ENCODE measurements around the gene UBE2J1.

Gene UBE2J1

DNA sequence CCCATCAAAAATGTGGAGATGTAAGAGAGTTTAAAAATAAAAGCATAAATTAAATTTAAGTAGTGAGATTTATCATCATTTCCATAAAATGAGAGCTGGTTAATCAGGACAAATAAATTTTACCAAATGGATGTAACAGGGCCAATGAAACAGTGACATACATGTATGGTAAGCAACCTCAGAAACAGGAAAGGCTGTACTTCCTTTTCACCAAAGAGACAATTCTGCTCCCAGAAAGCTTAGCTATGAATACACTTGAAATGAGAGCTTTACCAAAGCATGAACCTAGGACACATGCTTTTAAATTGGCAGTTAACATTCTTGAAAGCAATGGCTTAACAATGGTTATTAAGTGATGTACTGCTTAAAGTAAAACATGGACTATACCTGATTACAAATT lies 12.1 kb upstream of the UBE2J1 start:
- DNase-seq (ENCODE audit: low read depth): no peak

DNA sequence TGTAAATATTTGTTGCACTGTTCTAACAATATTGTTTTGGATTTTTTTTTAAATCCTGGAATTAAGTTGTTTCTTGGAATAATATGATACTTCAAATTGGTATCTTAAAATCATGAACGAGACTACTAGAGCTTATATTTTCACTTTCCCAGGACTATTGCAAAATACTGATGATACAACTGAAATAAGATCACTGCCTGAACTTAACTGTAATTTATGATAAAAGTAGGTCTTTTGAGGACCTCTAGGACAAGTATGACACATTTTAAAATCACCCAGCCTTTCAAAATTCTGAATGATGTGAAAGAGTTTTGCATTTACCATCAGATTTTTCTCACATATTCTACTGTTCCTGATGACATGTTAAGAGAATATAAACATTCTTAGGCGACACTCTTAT lies 8.6 kb upstream of the UBE2J1 start:
- DNase-seq (ENCODE audit: low read depth): no peak

DNA sequence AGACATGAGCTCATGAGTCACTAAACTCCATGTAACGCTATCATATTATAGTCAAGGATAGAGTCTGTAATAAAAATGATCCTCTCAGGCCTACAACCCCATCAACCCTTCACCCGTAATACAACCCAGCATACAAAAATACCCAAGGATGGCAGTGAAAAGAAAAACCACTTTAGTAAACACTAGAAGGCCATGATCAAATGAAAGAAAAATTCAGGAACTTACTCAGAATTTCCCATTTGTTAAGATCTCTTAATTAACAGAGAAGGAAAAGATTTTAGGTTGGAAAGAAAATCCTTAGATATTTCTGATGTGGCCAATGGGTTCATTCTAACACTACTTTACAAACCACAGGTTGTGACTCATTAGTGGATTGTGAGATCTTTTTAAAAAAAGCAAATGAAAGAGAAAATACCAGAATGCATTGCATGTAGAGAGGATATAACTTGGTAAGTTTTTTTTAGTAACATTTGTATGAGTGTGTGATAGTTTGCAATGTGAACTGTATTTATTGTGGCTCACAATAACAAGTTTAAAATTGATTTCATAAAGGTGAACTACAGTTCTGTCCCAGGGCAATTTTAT lies 8.0 kb upstream of the UBE2J1 start:
- DNase-seq (ENCODE audit: low read depth): no peak

DNA sequence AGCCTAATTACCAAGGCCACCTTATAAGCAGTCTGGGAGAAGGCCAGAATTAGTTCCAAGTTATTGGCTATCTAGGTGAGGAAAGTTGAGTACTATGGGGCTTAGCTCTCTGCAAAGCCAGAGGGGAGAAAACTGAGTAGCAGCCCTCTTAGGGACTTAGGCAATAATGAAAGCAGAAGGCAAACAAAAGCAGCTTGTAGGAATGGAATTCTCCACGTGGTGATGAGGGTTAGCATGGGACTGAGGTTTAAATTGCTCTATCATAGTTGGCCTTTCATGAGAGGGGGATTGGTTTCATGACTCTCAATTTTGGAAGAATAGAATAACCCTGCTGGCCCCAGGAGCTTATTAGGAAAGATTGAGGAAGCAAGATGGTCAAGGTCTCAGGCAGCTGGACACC lies 7.0 kb upstream of the UBE2J1 start:
- DNase-seq (ENCODE audit: low read depth): no peak

DNA sequence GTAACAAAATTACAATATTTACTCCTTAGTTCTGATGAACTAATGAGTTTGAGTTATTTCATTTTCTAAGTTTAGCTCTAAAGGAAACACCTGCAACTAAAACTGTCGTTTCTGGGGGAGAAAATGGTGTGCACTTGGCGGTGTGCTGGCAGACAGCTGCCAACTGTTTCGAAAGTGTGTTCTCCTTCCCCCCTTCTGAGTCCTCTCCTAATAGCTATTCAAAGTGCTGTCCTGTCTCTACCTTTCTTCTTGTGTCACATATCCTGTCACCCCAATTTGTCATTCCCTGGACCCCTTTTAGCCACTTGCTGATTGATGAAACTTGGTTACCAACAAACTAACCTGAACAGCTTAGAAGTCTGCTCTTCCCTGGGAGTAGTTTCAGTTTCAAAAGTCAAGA lies 4.9 kb upstream of the UBE2J1 start:
- DNase-seq (ENCODE audit: low read depth): no peak

DNA sequence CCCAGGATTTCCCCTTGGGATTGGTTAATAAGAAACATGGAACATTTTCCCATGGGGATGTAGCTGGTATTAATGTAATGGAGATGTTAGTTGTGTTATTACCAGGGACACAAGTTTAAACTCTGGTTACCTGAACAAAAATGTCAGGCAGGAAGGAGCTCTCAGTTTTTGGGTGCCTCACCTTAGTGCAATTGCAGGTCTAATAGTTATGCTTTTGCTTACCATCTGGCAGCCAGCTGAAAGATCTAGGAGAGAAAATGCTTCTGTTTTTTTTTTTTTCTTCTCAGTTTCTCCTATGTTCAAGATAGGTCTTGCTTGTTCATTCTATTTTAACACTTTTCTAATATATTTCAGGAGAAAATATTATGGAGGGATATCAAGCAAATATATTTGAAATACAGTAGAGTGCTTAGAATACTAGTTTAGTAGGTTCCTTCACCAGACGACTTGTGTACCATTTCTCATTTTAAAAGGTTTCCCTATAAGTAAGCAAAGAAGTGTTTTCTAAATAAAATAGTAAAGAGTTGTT lies 4.2 kb upstream of the UBE2J1 start:
- DNase-seq (ENCODE audit: low read depth): no peak

DNA sequence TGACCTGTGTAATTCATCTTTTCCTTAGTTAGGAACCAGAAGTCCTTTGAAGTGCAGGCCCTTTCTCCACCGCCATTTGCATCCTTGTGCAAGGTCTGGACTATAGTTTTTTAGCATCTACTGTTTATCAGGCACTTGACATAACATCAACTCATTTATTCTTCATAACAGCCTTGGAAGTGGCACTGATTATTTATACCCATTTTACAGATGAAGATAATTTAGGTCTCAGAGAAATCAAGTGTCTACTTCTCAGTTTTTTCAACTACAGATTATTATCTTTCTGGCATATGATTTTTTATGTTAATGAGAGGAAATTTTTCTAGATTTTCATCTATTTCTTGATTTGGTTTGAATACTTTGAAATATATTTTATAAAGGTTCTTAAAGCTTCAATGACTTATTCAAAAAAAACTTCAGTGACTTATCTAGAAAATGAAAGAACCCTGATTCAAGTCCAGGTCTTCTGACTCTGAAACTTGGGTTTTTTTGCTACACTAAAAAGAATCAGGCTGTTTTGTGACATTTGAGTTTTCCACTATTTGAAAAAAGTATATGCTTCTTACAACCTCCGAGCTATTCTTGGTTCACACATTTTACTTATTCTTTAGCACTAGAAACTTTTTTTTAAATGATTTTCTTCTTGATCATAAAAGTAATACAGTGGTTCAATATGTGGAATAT lies 3.1 kb upstream of the UBE2J1 start:
- DNase-seq (ENCODE audit: low read depth): no peak

DNA sequence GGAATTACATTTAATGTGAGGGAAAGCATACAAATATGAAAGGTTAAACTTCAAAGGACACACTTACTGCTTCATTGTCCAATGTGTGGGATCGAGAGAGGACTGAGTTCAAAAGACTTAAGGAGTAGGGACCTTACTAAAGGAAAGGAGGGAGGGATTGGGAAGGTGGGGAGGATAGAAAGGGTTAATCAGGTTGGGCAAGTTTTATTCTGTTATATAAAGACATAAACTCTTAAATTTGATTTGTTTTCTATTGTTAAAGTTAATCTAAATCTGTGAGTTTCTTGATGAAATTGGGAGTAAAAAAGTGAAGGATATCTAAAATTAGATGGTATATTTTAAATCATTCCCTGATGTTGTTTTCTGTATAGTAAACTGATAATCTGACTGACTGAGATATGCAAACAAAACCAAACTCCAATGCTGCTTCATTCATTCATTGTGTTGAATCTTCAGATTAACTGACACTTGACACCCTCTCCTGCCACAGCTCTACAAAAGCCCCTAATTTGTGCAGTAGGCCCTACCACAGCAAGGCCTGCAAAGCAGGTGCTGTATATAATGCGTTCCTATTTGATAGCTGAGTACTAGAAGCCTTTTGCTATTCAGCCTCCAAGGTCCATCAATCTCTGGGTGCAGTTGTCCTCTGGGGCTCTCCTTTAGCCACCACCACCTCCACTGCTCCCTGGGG lies 1.3 kb upstream of the UBE2J1 start:
- DNase-seq (ENCODE audit: low read depth): no peak

DNA sequence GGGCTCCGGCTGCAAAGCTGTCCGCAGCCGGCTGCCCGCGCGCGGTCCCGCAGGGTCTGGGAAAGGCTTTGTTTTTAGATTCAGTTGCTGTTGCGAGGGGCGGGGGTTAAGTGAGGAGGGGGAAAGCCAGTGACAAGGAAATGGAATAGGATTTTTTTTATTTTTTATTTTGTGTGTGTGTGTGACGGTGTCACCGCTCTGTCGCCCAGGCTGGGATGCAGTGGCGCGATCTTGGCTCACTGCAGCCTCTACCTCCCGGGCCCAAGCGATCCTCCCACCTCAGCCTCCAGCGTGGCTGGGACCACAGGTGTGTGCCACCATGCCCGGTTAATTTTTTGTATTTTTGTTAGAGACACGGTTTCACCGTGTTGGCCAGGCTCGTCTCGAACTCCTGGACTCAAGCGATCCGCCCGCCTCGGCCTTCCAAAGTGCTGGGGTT lies 615 bp upstream of the UBE2J1 start:
- DNase-seq (ENCODE audit: low read depth): no peak

DNA sequence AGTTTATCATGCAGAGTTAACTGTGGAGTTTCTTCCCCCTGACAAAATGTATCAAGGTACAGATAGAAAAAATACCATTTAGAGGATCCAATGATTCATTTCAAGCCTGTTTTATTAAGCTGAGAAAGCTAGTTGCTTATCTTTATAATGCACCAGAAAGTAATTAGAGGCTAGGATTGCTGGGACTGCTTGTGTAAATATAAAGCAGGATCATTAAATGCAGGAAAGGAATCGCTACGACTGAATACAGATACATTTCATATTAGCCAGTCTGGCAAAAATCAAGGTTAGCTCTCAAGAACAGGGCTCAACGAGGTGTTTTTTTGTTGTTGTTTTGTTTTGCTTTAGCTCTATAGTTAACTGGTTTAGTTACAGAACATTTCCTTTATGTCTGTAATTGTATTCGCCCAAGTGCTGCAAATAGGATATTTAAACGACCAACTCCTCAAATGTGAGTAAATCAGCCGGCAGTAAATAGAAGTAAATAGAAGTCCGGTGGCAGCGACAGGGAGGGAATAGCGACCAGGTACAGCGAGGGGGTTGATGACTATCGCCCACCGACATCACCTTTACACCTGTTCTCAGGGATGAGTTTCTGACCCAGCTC lies 748 bp downstream of the UBE2J1 start:
- no peak for DNase-seq (ENCODE audit: low read depth)

DNA sequence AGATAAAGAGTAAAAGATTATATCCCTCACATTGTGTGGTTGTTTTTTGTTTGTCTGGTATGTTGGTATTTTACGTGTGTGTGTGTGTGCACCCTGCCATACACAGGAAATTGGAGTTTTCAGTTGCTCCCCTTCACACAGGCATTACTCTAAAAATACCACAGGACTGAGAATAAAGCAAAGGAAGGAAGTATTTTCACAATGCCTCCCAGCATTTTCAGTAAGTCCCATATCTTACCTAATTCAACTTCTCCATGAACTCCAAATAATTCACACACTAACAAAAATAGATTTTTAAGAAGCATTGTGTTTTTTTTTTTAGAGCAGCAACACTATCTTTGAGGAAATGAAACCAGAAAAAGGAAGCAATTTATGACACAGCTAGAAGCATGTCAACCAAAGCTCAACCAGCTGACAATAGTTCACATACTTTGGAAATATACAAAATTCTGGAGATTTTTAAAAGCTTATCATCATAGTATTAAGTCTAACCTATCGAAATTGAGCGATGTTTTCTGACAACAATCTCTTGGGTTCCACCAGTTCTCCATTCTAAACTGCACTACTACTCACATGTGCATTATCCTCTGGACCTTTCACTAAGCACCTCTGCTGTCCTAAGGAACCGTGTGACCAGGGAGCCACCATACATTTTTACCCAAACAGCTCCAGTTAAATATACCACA lies 2.1 kb downstream of the UBE2J1 start:
- DNase-seq (ENCODE audit: low read depth): no peak

DNA sequence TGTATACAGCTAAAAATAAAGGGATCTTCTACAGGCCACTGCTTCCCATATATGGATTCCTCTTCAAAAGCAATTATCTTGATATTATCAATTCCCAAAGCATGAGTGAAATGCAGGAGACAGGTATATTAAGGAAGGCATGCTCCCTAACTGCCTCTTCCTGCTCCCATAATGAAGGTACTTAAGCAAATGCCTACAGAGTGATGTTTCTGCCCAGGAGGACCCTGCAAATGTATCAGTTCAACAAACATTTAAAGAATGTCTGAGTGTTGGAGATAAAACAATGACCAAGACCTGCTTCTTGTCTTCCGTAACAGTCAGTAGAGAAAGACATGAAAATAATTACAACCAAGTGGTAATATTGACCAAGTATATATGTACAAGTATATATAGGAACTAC lies 4.2 kb downstream of the UBE2J1 start:
- no peak for DNase-seq (ENCODE audit: low read depth)

DNA sequence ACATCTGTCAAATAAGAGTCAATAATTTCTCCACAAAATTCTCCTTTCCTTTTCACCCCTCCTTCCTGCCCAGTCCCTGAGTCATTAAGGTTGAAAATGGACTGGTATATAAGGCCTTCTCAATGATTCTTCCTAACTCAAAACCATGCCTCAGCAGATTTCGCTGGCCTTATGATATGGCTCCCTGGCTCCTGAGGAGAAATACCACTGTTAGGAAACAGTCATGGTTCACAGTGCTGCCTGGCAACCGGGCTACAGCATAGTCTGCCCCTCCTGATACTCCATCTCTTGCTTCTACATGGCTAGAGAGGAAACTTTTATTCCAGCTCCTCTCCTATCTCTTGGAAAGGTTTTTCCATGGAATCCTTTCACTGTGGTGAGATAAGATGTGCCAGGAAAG lies 4.7 kb downstream of the UBE2J1 start:
- DNase-seq (ENCODE audit: low read depth): no peak

DNA sequence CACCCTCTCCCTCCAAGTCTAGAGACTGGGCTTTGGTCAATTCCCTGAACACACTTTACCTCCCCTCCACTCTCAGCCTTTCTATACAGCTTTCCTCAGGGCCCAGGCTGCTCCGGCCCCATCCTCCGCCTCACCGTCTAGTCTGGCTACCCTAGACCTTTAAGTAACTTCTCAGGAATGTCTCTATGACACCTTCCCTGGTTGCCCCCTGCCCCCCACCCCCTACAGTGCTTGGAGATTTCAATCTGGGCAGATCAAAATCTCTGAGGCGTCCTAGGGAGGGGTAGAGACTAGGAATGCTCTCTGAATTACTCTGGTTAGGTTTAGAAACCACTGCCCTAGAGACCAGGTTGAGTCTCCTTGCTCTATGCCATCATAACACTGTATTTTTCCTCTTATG lies 6.1 kb downstream of the UBE2J1 start:
- DNase-seq (ENCODE audit: low read depth): no peak

DNA sequence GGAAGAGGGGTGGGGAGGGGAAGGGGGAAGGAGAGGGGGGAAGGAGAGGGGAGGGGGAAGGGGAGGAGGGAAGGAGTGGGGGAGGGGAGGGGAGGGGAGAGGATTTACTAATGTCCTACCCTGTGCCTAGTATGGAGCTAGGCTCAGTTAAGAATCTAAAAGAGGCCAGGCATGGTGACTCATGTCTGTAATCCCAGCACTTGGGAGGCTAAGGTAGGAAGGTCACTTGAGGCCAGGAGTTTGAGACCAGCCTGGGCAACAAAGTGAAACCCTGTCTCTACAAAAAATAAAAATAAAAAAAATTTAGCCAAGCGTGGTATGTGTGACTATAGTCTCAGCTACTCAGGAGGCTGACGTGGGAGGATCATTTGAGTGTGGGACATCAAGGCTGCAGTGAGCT lies 13.0 kb downstream of the UBE2J1 start:
- DNase-seq (ENCODE audit: low read depth): no peak

DNA sequence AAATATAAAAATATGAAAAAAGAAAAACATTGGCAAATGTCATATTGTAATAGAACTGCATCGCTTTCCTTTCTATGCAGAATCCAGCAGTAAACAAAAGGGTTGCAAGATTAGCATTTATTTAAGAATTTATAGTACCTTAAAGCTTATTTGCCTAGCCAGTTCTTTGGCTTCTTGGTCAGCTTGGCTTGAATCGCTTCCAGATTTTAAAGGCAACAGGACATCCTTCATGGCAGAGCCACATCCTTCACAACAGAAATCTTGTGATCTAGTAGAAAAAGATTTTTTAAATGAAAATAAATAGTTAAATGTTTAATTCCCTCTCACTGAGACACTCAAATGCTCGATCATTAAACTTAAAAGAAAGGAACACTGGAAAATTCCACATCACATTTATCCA lies 17.4 kb downstream of the UBE2J1 start:
- DNase-seq (ENCODE audit: low read depth): no peak

DNA sequence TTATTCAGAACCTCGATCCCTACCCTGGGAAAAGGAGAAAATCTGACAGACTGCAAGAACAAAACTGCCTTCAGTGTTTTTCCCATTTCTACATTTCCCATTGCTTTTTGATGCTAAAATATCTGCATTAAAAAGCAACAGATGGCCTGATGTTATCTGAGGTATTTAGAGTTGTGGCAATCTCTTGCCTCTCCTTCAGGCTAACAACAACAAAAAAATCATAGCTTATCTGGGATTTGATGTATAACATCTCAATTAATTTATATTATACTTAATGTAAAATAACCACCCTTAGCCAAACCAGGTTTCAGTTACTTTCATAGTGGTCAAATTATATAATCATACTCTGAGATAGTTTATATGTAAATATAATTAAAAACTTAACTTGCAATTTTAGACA lies 21.6 kb downstream of the UBE2J1 start:
- no peak for DNase-seq (ENCODE audit: low read depth)

DNA sequence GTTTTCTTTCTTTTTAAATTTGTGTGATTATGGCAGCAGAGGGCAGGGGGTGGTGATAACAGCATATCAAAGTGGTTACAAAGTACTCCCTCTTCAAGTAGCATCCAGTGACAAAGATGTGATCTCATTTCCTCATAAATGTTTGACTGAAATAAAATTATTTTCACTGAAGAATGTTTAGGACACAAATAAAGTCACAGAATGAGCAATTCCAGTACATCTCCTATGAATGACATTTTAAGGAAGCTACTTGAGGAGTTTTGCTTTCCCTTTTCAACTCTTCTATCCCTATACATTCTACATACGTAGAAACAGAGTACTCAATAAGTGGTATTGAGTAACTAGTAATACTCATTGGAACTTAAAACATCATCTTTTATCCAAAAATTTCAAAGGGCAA lies 23.5 kb downstream of the UBE2J1 start:
- DNase-seq (ENCODE audit: low read depth): no peak

DNA sequence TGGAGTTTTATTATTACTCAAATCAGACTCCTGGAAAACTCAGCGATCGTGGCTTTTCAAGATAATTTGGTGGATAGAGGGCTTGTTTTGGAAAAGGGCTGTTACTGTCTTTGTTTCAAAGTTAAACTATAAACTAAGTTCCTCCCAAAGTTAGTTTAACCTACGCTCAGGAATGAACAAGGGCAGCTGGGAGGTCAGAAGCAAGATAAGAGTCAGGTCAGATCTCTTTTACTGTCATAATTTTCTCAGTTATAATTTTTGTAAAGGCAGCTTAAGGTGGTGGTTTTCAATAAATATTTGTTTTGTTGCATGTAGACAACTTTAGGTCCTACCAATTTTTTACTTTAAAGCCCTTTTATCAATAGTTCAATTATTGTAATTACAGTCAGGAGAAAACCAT lies 28.2 kb downstream of the UBE2J1 start:
- DNase-seq (ENCODE audit: low read depth): no peak

DNA sequence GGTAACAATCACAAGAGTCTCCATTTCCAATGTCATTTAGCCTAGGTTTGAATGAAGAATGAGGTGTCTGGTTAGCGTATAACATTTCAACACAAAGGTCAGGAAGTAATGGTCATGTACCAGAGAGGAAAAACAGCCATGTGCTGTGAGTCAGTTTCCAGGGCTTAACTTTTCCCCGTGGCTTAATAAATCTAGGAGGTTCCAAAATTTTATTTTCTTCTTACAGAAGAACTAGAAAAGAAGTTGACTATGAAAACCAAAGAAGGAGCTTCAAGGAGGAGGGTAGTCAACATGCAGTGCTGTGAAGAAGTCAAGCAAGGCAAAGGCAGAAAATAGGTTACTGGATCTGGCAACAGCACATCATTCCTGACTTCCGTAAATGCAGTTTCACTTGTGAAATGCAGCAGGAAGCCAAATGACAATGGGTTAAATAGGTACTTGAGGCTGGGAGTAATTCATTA lies 29.0 kb downstream of the UBE2J1 start:
- no peak for DNase-seq (ENCODE audit: low read depth)

DNA sequence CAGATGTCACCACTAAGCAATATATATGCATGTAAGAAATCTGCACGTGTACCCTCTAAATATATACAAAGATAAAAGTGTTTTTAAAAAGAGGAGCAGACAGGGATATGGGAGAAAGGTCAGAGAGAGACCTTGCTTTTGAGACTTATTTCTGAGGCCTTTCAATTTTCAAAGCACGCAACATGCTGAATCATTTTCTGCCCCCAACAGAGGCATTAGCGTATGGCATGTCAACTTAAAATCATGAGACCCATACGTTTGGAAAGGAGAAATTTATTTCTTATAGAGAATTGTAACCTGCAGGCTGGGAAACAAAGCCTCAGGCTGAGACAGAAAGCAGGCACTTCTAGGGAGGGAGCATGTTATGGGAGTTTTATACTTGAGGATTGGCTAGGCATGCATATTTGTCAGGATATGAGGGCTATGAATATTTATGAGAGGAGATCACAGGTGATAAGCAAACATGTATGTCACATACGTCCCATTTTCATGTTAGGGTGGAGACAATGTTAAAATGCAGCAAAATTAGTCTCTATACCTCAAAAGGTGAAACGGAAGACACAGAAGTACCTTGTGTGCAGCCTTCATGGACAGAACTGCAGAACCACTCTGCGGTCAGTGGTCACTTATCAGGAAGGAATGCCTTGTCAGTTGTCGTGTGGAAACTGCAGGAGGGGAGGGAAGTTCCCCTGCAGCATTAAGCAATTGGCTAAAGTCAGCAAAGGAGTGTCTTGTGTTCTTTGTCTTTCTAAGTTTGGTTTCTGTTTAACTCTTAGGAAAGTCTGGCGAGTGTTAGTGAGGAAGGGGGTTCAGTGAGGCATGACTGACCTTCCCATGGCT lies 31.2 kb downstream of the UBE2J1 start:
- no peak for DNase-seq (ENCODE audit: low read depth)

Data from stimulated activated CD8-positive, alpha-beta memory T cell treated with anti-CD3 and anti-CD28 coated beads, Interleukin-12 subunit alpha, Interleukin-12 subunit beta, amount 100 ng/mL, for 4 hours (primary cell).